Neural progenitor cell (in vitro differentiated cells): ENCODE results near the gene CDK7. TPM values are rescaled to one million over a fixed set of nuclear protein-coding genes. Genes with fewer than 3 reads are reported as not detected.

ENCODE experiments used
- DNase-seq: peaks from one replicate; pipeline ENCODE4 v3.0.0-alpha.2; 2016; ENCODE audit warnings: low spot score
- H2AFZ ChIP-seq: fragments of 200-600 bp; sonication (generic); replicated peaks from 2 replicates; pipeline ENCODE4 v1.6.1; 2016; ENCODE audit warnings: antibody characterized with exemption
- H3F3A ChIP-seq: fragments of 200-600 bp; sonication (generic); 2 replicates; pipeline ENCODE4 v1.6.1; 2016; ENCODE audit warnings: antibody characterized with exemption, low read depth
- H3K27ac ChIP-seq: fragments of 200-600 bp; sonication (generic); 2 replicates; pipeline ENCODE4 v1.5.1; 2016; ENCODE audit warnings: mild to moderate bottlenecking
- H3K27me3 ChIP-seq: fragments of 200-600 bp; sonication (generic); 2 replicates; pipeline ENCODE4 v1.6.1; 2016; ENCODE audit warnings: mild to moderate bottlenecking, moderate library complexity
- H3K36me3 ChIP-seq: fragments of 200-600 bp; sonication (generic); 2 replicates; pipeline ENCODE4 v1.5.1; 2016
- H3K4me1 ChIP-seq: fragments of 200-600 bp; sonication (generic); 2 replicates; pipeline ENCODE4 v1.6.1; 2016; ENCODE audit warnings: mixed run types
- H3K4me2 ChIP-seq: fragments of 200-600 bp; sonication (generic); 2 replicates; pipeline ENCODE4 v1.6.1; 2016
- H3K4me3 ChIP-seq: fragments of 200-600 bp; sonication (generic); 2 replicates; pipeline ENCODE4 v1.5.1; 2016
- H3K79me2 ChIP-seq: fragments of 200-600 bp; sonication (generic); 2 replicates; pipeline ENCODE4 v1.6.1; 2016; ENCODE audit warnings: low read depth
- H3K9ac ChIP-seq: fragments of 200-600 bp; sonication (generic); 2 replicates; pipeline ENCODE4 v1.6.1; 2016
- H3K9me3 ChIP-seq: fragments of 200-600 bp; sonication (generic); 2 replicates; pipeline ENCODE4 v1.5.1; 2016; ENCODE audit warnings: low read depth
- H4K20me1 ChIP-seq: fragments of 200-600 bp; sonication (generic); 2 replicates; pipeline ENCODE4 v1.6.1; 2016; ENCODE audit warnings: low read depth
- H3K27ac Mint-ChIP-seq: 3 replicates; pipeline ENCODE4 v1.8.0; 2021; ENCODE audit warnings: mixed read lengths
- H3K27me3 Mint-ChIP-seq: 2 replicates; pipeline ENCODE4 v1.8.0; 2022; ENCODE audit warnings: low read depth, mild to moderate bottlenecking, inconsistent platforms, moderate library complexity, mixed read lengths; ENCODE audit not compliant: insufficient read depth
- H3K36me3 Mint-ChIP-seq: 3 replicates; pipeline ENCODE4 v1.8.0; 2021; ENCODE audit warnings: mixed read lengths
- H3K4me1 Mint-ChIP-seq: 3 replicates; pipeline ENCODE4 v1.8.0; 2021; ENCODE audit warnings: mixed read lengths
- H3K4me3 Mint-ChIP-seq: 3 replicates; pipeline ENCODE4 v1.8.0; 2021; ENCODE audit warnings: mild to moderate bottlenecking, moderate library complexity, mixed read lengths
- H3K9me3 Mint-ChIP-seq: 3 replicates; pipeline ENCODE4 v1.8.0; 2020; ENCODE audit warnings: mixed read lengths
- CTCF ChIP-seq: fragments of 200-600 bp; sonication (generic); IDR thresholded peaks from 2 replicates; pipeline ENCODE4 v1.5.1; 2017; ENCODE audit warnings: antibody characterized with exemption, mild to moderate bottlenecking
- EZH2 ChIP-seq: fragments of 200-600 bp; sonication (generic); IDR thresholded peaks from 2 replicates; pipeline ENCODE4 v1.6.1; 2017; ENCODE audit warnings: antibody characterized with exemption, mild to moderate bottlenecking, moderate library complexity
- EZH2phosphoT487 ChIP-seq: fragments of 200-600 bp; sonication (generic); IDR thresholded peaks from 2 replicates; pipeline ENCODE4 v1.6.1; 2017; ENCODE audit warnings: antibody characterized with exemption
- total RNA-seq: library from RNA; depleted of rRNA; stranded (reverse); fragments of >200 nt; gene quantifications from 2 replicates; pipeline ENCODE4 v1.2.3, GENCODE V29; 2015; ENCODE audit warnings: low replicate concordance

CDK7 gene
- total RNA-seq, 1 donor from 2014 or later: 57.3 TPM

DNA sequence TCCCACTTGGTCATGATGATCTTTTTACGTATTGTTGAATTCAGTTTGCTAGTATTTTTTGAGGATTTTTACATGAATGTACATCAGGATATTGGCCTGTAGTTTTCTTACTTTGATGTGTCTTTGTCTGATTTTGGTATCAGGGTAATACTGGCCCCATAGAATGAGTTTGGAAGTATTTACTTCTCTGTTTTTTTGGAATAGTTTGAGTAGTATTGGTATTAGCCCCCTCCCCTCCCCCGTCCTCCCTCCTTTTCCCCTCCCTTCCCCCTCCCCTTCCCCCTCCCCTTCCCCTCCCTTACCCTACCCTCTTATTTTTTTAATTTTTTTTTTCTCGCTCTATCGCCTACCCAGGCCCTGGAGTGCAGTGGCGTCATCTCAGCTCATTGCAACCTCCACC, 10.3 kb downstream of the CDK7 start:
- H3K4me1 Mint-ChIP-seq: no peaks in the 10 kb centered on the region
- no peak overlapping the region for H3K27ac Mint-ChIP-seq
- Histone ChIP-seq H4K20me1 (no peaks in the 10 kb centered on the region), H3F3A (no peaks in the 10 kb centered on the region), H3K4me2 (no peak overlapping the region), H3K27ac (no peak overlapping the region), H3K27me3 (no peaks in the 10 kb centered on the region), H2AFZ (no peak overlapping the region), H3K9ac (no peak overlapping the region), H3K4me3 (no peak overlapping the region), H3K4me1 (no peaks in the 10 kb centered on the region), H3K9me3 (no peaks in the 10 kb centered on the region), H3K36me3 (no peaks in the 10 kb centered on the region), H3K79me2 (peaks cover 97% of the 10 kb centered on the region)
- H3K9me3 Mint-ChIP-seq: peaks cover 29% of the 10 kb centered on the region
- no peak for TF ChIP-seq CTCF
- TF ChIP-seq EZH2phosphoT487: no peak
- TF ChIP-seq EZH2: no peak
- DNase-seq: no peak
- no peak overlapping the region for H3K4me3 Mint-ChIP-seq
- H3K27me3 Mint-ChIP-seq: peaks cover 5% of the 10 kb centered on the region
- H3K36me3 Mint-ChIP-seq: peaks cover 44% of the 10 kb centered on the region

GRCh38 chr5:69248019-69248418, 13.3 kb downstream of the CDK7 start:
- Histone ChIP-seq H3K27me3 (no peaks in the 10 kb centered on the region), H3K36me3 (no peaks in the 10 kb centered on the region), H2AFZ (no peak overlapping the region), H3K4me2 (no peak overlapping the region), H3K4me3 (no peak overlapping the region), H3K27ac (no peak overlapping the region), H3K9ac (no peak overlapping the region), H3K9me3 (no peaks in the 10 kb centered on the region), H3F3A (no peaks in the 10 kb centered on the region), H4K20me1 (peaks cover 6% of the 10 kb centered on the region), H3K4me1 (no peaks in the 10 kb centered on the region), H3K79me2 (peaks cover 89% of the 10 kb centered on the region)
- Mint-ChIP-seq H3K27ac (no peak overlapping the region), H3K9me3 (peaks cover 29% of the 10 kb centered on the region), H3K27me3 (peaks cover 5% of the 10 kb centered on the region), H3K4me3 (no peak overlapping the region), H3K4me1 (no peaks in the 10 kb centered on the region), H3K36me3 (peaks cover 30% of the 10 kb centered on the region)
- no peak for DNase-seq
- TF ChIP-seq EZH2phosphoT487 (no peak), CTCF (no peak), EZH2 (no peak)

GRCh38 chr5:69250593-69250992, 15.9 kb downstream of the CDK7 start:
- DNase-seq: no peak
- TF ChIP-seq EZH2phosphoT487 (no peak), CTCF (no peak), EZH2 (no peak)
- peaks cover 18% of the 10 kb centered on the region for H3K36me3 Mint-ChIP-seq
- H3K27ac ChIP-seq: no peak overlapping the region
- peaks cover 5% of the 10 kb centered on the region for H3K27me3 Mint-ChIP-seq
- no peaks in the 10 kb centered on the region for H3K36me3 ChIP-seq
- no peaks in the 10 kb centered on the region for H3F3A ChIP-seq
- H3K4me1 ChIP-seq: no peaks in the 10 kb centered on the region
- H3K4me2 ChIP-seq: no peak overlapping the region
- no peaks in the 10 kb centered on the region for H3K9me3 ChIP-seq
- H3K79me2 ChIP-seq: peaks cover 63% of the 10 kb centered on the region
- peaks cover 6% of the 10 kb centered on the region for H4K20me1 ChIP-seq
- no peak overlapping the region for H3K4me3 Mint-ChIP-seq
- no peaks in the 10 kb centered on the region for H3K4me1 Mint-ChIP-seq
- no peak overlapping the region for H2AFZ ChIP-seq
- no peaks in the 10 kb centered on the region for H3K27me3 ChIP-seq
- no peak overlapping the region for H3K27ac Mint-ChIP-seq
- H3K4me3 ChIP-seq: no peak overlapping the region
- peaks cover 19% of the 10 kb centered on the region for H3K9me3 Mint-ChIP-seq
- H3K9ac ChIP-seq: no peak overlapping the region
